Uterus (tissue), 2 donors: Measurements from ENCODE around the gene LYRM2.

ENCODE experiments used
- POLR2A ChIP-seq, 2 donors: fragments of 450-650 bp; IDR thresholded peaks; one replicate each; pipeline ENCODE4 v1.6.1; 2016; ENCODE audit warnings: antibody characterized with exemption in 2 of 2, mild to moderate bottlenecking in 1 of 2, moderate library complexity in 1 of 2
- TF ChIP-seq, protein P1 (sequence below), 4 experiments: fragments of 200-600 bp in 2 of 4; fragments of 450-650 bp in 2 of 4; sonication (generic) in 2 of 4; IDR thresholded peaks; one replicate each; pipeline ENCODE4 v1.5.1; 2016 to 2019; ENCODE audit warnings: antibody characterized with exemption in 4 of 4, mild to moderate bottlenecking in 2 of 4, moderate library complexity in 1 of 4

DNA sequence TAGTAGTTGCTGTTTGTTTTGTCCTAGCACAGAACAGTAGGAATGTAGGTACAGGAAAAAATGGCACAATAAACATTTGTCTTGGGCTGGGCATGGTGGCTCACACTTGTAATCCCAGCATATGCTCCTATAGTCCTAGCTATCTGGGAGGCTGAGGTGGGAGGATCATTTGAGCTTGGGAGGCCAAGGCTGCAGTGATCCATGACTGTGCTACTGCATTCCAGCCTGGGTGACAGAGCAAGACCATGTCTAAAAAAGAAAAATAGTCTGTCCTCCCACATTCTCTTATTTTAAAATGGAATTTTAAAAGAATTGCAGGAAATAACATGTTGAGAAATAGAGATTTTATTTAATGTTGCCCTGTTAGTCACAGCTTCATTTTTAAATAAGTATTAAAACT lies 117.8 kb downstream of the LYRM2 start:
- TF ChIP-seq, protein P1, sequence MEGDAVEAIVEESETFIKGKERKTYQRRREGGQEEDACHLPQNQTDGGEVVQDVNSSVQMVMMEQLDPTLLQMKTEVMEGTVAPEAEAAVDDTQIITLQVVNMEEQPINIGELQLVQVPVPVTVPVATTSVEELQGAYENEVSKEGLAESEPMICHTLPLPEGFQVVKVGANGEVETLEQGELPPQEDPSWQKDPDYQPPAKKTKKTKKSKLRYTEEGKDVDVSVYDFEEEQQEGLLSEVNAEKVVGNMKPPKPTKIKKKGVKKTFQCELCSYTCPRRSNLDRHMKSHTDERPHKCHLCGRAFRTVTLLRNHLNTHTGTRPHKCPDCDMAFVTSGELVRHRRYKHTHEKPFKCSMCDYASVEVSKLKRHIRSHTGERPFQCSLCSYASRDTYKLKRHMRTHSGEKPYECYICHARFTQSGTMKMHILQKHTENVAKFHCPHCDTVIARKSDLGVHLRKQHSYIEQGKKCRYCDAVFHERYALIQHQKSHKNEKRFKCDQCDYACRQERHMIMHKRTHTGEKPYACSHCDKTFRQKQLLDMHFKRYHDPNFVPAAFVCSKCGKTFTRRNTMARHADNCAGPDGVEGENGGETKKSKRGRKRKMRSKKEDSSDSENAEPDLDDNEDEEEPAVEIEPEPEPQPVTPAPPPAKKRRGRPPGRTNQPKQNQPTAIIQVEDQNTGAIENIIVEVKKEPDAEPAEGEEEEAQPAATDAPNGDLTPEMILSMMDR (IDR thresholded peaks at IDR 0.05) = no peak
- TF ChIP-seq POLR2A (IDR thresholded peaks at IDR 0.05) = no peak
